Measurements from ENCODE around the gene ABCB8.
A peak's percentile ranks its signal among the peaks of the same experiment; 100 is the strongest.

ABCB8 gene

DNA sequence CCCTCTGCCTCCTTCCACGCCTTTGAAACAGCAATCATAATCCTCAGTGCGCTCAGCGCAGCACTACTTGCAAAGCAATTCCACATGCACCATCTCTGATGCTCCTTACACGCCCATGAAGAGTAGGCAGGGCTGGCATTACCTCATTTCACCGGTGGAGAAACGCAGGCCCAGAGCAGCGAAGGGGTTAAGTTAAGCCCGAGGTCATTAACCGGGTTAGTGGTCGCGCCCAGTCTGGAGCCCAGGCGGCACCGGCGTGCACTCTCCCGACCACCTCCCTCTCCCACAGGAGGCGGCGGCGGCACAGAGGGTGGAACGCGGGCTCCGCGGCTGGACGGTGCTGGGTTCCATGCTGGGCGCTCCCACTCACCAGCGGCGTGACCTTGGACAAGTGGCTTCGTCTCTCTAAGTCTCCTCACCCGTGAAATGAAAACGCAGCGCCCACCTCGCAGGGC is 51.8 kb downstream of the ABCB8 start:
- peak overlapping the region; percentile 97 for H3K27ac ChIP-seq
- TF ChIP-seq, protein P1, sequence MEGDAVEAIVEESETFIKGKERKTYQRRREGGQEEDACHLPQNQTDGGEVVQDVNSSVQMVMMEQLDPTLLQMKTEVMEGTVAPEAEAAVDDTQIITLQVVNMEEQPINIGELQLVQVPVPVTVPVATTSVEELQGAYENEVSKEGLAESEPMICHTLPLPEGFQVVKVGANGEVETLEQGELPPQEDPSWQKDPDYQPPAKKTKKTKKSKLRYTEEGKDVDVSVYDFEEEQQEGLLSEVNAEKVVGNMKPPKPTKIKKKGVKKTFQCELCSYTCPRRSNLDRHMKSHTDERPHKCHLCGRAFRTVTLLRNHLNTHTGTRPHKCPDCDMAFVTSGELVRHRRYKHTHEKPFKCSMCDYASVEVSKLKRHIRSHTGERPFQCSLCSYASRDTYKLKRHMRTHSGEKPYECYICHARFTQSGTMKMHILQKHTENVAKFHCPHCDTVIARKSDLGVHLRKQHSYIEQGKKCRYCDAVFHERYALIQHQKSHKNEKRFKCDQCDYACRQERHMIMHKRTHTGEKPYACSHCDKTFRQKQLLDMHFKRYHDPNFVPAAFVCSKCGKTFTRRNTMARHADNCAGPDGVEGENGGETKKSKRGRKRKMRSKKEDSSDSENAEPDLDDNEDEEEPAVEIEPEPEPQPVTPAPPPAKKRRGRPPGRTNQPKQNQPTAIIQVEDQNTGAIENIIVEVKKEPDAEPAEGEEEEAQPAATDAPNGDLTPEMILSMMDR (conservative IDR thresholded peaks at IDR 0.05), result no peak

- TF ChIP-seq, protein P1 (conservative IDR thresholded peaks at IDR 0.05), result no peak
- peak within 1 kb of the TSS; percentile 97 for H3K27ac ChIP-seq
Measured at GRCh38 chr7:151080522-151081169, 52.4 kb downstream of the ABCB8 start, which contains the start of gene FASTK. FASTK (minus strand) TSS chr7:151080809; CDS start chr7:151080766, 43 bp downstream.

DNA sequence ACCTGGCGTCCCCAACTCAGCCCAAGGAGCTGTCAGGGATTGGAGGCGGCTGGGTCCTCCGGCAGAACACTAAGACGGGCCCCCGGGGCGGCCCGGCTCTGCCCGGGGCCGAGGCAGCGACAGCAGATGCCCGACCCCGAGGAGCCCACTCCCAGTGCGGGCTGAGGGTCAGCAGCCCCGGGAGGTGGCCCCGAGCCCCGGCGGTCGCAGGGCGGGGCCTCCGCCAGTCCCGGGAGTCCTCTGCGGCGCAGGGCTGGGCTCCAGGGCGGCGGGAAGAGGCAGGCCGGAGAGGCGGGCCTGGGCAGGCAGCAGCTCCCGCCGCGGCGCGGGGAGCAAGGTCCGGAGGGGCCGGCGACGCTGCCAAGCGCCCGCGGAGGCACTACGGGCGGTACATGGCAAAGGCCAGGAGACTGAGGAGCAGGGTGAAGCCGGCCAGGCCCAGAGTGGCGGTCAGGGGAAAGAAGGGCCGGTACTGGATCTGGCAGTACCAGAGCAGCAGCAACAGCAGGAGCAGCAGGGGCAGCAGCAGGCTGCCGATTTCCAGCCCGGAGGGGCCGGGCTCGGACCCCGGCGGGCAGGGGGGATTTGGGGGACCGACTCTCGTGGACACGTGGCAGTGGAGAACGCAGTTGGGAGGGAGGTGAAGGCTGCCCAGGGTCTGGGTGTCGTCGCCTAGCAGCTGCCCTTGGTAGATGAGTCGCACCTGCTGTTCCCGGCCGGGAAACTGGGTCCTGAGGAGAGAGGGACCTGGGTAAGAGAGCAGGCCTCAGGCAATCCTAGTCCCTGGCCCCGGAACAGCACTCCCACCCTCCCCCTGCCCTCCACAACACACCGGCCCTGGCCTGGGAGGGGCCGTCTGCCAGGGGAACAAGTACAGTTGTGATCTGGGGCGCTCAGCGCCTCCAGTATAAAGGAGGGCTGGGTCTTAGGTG is 53.2 kb downstream of the ABCB8 start:
- H3K27ac ChIP-seq, result peak overlapping the region; percentile 97
- TF ChIP-seq, protein P1 (conservative IDR thresholded peaks at IDR 0.05), result no peak

GRCh38 chr7:151082141-151083070 is 54.2 kb downstream of the ABCB8 start:
- peak overlapping the region; percentile 97 for H3K27ac ChIP-seq
- TF ChIP-seq, protein P1 (conservative IDR thresholded peaks at IDR 0.05), result no peak

DNA sequence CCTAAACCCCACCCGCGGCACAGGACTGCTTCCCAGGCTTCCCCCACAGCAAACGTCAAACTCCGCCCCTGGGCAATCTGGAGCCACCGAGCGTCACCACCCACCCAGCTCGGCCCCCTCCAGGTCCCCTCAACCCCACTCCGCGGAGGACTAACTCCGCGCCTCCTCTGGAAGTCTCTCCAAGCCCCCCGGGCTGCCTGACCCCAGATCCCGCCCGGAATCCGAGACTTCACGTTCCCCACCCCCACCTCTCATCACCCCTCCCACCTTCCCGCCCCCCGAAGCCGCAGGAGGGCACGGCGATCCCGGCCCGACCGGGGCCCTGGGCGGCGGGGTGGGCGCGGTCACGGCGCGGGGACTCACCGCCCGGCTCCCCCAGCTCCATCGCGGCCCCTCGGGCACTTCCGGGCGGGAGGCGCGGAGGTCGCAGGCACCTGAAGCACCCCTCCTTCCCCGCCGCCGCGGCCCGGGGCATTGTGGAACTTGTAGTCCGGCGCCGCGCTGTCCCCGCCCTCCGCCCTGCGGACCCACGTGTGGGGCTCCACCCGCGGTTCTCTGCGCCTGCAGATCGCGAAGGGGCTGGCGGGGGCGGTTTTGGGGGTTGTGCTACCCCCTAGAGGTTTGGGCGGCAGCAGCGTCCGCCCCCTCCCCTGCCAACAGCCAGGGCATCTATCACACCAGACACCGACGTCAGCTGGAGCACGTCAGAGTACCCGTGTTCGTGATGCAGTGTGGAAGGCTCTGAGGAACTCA is 55.0 kb downstream of the ABCB8 start, which contains the start of gene TMUB1:
Gene TMUB1, minus strand, starts transcription at position 423 of the 753 bp plus-strand sequence. CDS start 930 bp downstream, outside the sequence.
- peak within 1 kb of the TSS; percentile 97 for H3K27ac ChIP-seq
- TF ChIP-seq, protein P1 (conservative IDR thresholded peaks at IDR 0.05), result no peak

- TF ChIP-seq, protein P1 (conservative IDR thresholded peaks at IDR 0.05), result no peak
- peak overlapping the region; percentile 97 for H3K27ac ChIP-seq
Measured at GRCh38 chr7:151083824-151084160, 55.5 kb downstream of the ABCB8 start.

All from VCaP (cell line).